ENCODE data around the gene ODAD2. TPM values are rescaled to one million over a fixed set of nuclear protein-coding genes. Genes with fewer than 3 reads are reported as not detected.

The ODAD2 gene
- total and polyA plus RNA-seq, 2 donors (not counting 3 experiments of a cell fraction or from before 2014, with no cell fraction given): 1.1 to 4.4 TPM

DNA sequence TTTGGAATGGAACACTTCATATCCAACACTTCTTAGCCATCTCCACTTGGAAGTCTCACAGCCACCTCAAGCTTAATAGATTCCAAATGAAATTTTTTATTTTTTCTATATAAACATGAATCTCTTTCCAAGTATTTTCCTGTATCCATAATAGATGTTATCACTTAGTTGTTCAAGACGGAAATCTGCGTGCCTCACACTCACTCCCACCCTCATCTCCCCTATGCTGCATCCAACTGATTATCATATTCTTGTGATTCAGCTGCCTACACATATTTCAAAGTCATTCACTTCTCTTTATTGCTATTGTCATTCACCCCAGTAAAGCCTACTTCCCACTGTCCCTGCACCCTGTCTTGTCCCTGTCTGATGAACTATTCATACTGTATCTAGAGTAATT lies 183.0 kb downstream of the ODAD2 start:
- Histone ChIP-seq H3K4me1 (ENCODE audit: control insufficient read depth, extremely low read depth, insufficient read depth, low read length) (no peaks in the 10 kb centered on the region), H2AFZ (ENCODE audit: low read depth, low read length) (no peak overlapping the region), H3K4me2 (ENCODE audit: insufficient read depth, low read length) (no peak overlapping the region), H3K36me3 (ENCODE audit: control insufficient read depth in 2 of 2, extremely low read depth in 1 of 2, insufficient read depth in 2 of 2, low read length in 2 of 2) (no peaks in the 10 kb centered on the region), H3K4me3 (replicated peaks in 1 of 3; ENCODE audit: insufficient read depth in 1 of 3, low read depth in 1 of 3, low read length in 3 of 3) (no peak overlapping the region), H3K27ac (ENCODE audit: insufficient read depth, low read depth, low read length) (no peak overlapping the region), H3K9me1 (replicated peaks; ENCODE audit: control insufficient read depth, extremely low read depth, insufficient read depth, low read length) (no peaks in the 10 kb centered on the region), H3K27me3 (ENCODE audit: control insufficient read depth in 2 of 2, insufficient read depth in 2 of 2, low read length in 2 of 2) (no peaks in the 10 kb centered on the region), H3K9ac (replicated peaks; ENCODE audit: extremely low read depth, insufficient read depth, low read length) (no peak overlapping the region), H4K20me1 (replicated peaks; ENCODE audit: control insufficient read depth, extremely low read depth, insufficient read depth, low read length) (no peaks in the 10 kb centered on the region), H3K79me2 (ENCODE audit: control insufficient read depth, insufficient read depth, low read length) (no peaks in the 10 kb centered on the region), H3K9me3 (replicated peaks; ENCODE audit: control insufficient read depth, insufficient read depth, low read length) (no peaks in the 10 kb centered on the region)
- DNase-seq (ENCODE audit: low read depth, low spot score) (no peak), FAIRE-seq (no peak)
- TF ChIP-seq MYC (IDR thresholded peaks at IDR 0.05; ENCODE audit: low read depth, low read length) (no peak), EZH2 (IDR thresholded peaks at IDR 0.05; ENCODE audit: borderline replicate concordance, low read depth, low read length, severe bottlenecking) (no peak), POLR2AphosphoS5 (IDR thresholded peaks at IDR 0.05; ENCODE audit: insufficient read depth, low read depth, low read length) (no peak), JUN (IDR thresholded peaks at IDR 0.05; ENCODE audit: borderline replicate concordance, insufficient read depth, insufficient read length, low read depth) (no peak), GATA2 (IDR thresholded peaks at IDR 0.05; ENCODE audit: insufficient read depth, insufficient read length, low read depth, low read length) (no peak), POLR2A (IDR thresholded peaks at IDR 0.05; ENCODE audit: low read depth, low read length) (no peak), FOS (IDR thresholded peaks at IDR 0.05; ENCODE audit: borderline replicate concordance, insufficient read depth, low read length) (no peak)
- TF ChIP-seq, protein P1, sequence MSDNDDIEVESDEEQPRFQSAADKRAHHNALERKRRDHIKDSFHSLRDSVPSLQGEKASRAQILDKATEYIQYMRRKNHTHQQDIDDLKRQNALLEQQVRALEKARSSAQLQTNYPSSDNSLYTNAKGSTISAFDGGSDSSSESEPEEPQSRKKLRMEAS (IDR thresholded peaks at IDR 0.05; ENCODE audit: insufficient read depth, insufficient read length): no peak
- TF ChIP-seq, protein P2, sequence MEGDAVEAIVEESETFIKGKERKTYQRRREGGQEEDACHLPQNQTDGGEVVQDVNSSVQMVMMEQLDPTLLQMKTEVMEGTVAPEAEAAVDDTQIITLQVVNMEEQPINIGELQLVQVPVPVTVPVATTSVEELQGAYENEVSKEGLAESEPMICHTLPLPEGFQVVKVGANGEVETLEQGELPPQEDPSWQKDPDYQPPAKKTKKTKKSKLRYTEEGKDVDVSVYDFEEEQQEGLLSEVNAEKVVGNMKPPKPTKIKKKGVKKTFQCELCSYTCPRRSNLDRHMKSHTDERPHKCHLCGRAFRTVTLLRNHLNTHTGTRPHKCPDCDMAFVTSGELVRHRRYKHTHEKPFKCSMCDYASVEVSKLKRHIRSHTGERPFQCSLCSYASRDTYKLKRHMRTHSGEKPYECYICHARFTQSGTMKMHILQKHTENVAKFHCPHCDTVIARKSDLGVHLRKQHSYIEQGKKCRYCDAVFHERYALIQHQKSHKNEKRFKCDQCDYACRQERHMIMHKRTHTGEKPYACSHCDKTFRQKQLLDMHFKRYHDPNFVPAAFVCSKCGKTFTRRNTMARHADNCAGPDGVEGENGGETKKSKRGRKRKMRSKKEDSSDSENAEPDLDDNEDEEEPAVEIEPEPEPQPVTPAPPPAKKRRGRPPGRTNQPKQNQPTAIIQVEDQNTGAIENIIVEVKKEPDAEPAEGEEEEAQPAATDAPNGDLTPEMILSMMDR (IDR thresholded peaks at IDR 0.05; ENCODE audit: extremely low read depth in 1 of 2, insufficient read depth in 1 of 2, low read depth in 1 of 2, low read length in 2 of 2): no peak
- BruUV-seq (replicated peaks): no TSS peak
- ChIA-PET CTCF (no interaction called here), POLR2A (no interaction called here)
- dilution Hi-C loops (cut with MboI; ENCODE audit: extremely low pct_ligation_motif_present, low sequenced_read_pairs) (no loop called here), intact Hi-C loops (cut with micrococcal nuclease) (no loop called here)
